Astrocyte (in vitro differentiated cells and primary cell): Measurements from ENCODE around the gene SLC35D1. TPM values are rescaled to one million over a fixed set of nuclear protein-coding genes. Genes with fewer than 3 reads are reported as not detected.

ENCODE experiments used
- DNase-seq: peaks from one replicate; pipeline ENCODE4 v3.0.0-alpha.2; 2010; ENCODE audit warnings: low read depth
- FAIRE-seq: peaks from 2 replicates; lab custom pipeline; 2011; peaks lifted over from hg19 to GRCh38; lab: Jason Lieb, UNC
- H2AFZ ChIP-seq: 2 replicates; pipeline ENCODE4 v1.6.0; 2012; ENCODE audit warnings: low read depth, low read length, inconsistent platforms
- H3K27ac ChIP-seq: 2 replicates; pipeline ENCODE4 v1.5.1; 2011; ENCODE audit warnings: low read depth, low read length, inconsistent platforms
- H3K27me3 ChIP-seq: 2 replicates; pipeline ENCODE4 v1.6.0; 2011; ENCODE audit warnings: low read length, inconsistent platforms; ENCODE audit not compliant: insufficient read depth
- H3K36me3 ChIP-seq: 2 replicates; pipeline ENCODE4 v1.5.1; 2011; ENCODE audit warnings: low read length, inconsistent platforms; ENCODE audit not compliant: insufficient read depth
- H3K4me1 ChIP-seq: 2 replicates; pipeline ENCODE4 v1.5.1; 2011; ENCODE audit warnings: low read length, inconsistent platforms; ENCODE audit not compliant: insufficient read depth
- H3K4me2 ChIP-seq: 2 replicates; pipeline ENCODE4 v1.6.0; 2012; ENCODE audit warnings: low read length, inconsistent platforms
- H3K4me3 ChIP-seq: 2 replicates; pipeline ENCODE4 v1.5.1; 2011; ENCODE audit warnings: low read depth, mild to moderate bottlenecking, low read length, inconsistent platforms; ENCODE audit not compliant: insufficient read depth
- H3K79me2 ChIP-seq: 2 replicates; pipeline ENCODE4 v1.6.0; 2012; ENCODE audit warnings: mild to moderate bottlenecking, low read length, inconsistent platforms; ENCODE audit not compliant: insufficient read depth
- H3K9ac ChIP-seq: 2 replicates; pipeline ENCODE4 v1.6.0; 2012; ENCODE audit warnings: mild to moderate bottlenecking, low read length, inconsistent platforms
- H3K9me3 ChIP-seq: 2 replicates; pipeline ENCODE4 v1.5.1; 2012; ENCODE audit warnings: low read depth, mild to moderate bottlenecking, low read length, inconsistent platforms; ENCODE audit not compliant: insufficient read depth
- H4K20me1 ChIP-seq: 2 replicates; pipeline ENCODE4 v1.6.0; 2012; ENCODE audit warnings: low read length, inconsistent platforms; ENCODE audit not compliant: insufficient read depth
- H3K27ac Mint-ChIP-seq: one replicate; pipeline ENCODE4 v1.8.0; 2021; ENCODE audit warnings: mild to moderate bottlenecking, mixed read lengths; ENCODE audit not compliant: unreplicated experiment
- H3K27me3 Mint-ChIP-seq: one replicate; pipeline ENCODE4 v1.8.0; 2021; ENCODE audit warnings: low read depth, mixed read lengths; ENCODE audit not compliant: unreplicated experiment
- H3K36me3 Mint-ChIP-seq: one replicate; pipeline ENCODE4 v1.8.0; 2021; ENCODE audit warnings: low read depth, mixed read lengths; ENCODE audit not compliant: unreplicated experiment
- H3K4me1 Mint-ChIP-seq: one replicate; pipeline ENCODE4 v1.8.0; 2021; ENCODE audit warnings: low read depth, mixed read lengths; ENCODE audit not compliant: unreplicated experiment
- H3K4me3 Mint-ChIP-seq: one replicate; pipeline ENCODE4 v1.8.0; 2021; ENCODE audit warnings: mild to moderate bottlenecking, moderate library complexity, mixed read lengths; ENCODE audit not compliant: unreplicated experiment
- H3K9me3 Mint-ChIP-seq: one replicate; pipeline ENCODE4 v1.8.0; 2021; ENCODE audit warnings: mild to moderate bottlenecking, mixed read lengths; ENCODE audit not compliant: unreplicated experiment
- EZH2 ChIP-seq: IDR thresholded peaks from 2 replicates; pipeline ENCODE4 v1.6.1; 2012; ENCODE audit warnings: mild to moderate bottlenecking, low read length, inconsistent platforms; ENCODE audit not compliant: insufficient read depth
- total RNA-seq: library from RNA; stranded (reverse); gene quantifications from 2 replicates; pipeline ENCODE4 v1.2.1, GENCODE V29; 2021
- TF ChIP-seq, protein P1 (sequence below): IDR thresholded peaks from 2 replicates; pipeline ENCODE4 v1.5.1; 2011; ENCODE audit warnings: low read depth, mild to moderate bottlenecking, inconsistent platforms, low read length, moderate library complexity; ENCODE audit not compliant: insufficient read depth

The SLC35D1 gene
- total RNA-seq, 1 donor from 2014 or later, result 12.7 TPM

DNA sequence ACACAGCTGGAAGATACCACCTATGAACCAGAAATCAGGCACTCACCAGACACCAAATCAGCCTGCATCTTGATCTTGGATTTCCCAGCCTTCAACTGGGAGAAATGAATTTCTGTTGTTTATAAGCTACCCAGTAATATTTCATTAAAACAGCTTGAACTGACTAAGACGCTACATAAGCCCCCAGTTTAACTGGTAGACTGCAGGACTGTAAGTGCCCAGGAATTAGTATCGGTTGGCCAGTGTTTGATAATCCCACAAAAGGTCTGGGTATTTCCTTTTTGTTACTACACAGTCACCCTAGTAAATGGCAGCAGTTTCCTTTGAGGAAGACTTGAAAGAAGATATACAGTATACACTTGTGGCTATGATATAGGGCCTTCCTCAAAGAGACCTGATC, 7.3 kb upstream of the SLC35D1 start:
- no peak for FAIRE-seq
- TF ChIP-seq EZH2, result no peak
- TF ChIP-seq, protein P1, sequence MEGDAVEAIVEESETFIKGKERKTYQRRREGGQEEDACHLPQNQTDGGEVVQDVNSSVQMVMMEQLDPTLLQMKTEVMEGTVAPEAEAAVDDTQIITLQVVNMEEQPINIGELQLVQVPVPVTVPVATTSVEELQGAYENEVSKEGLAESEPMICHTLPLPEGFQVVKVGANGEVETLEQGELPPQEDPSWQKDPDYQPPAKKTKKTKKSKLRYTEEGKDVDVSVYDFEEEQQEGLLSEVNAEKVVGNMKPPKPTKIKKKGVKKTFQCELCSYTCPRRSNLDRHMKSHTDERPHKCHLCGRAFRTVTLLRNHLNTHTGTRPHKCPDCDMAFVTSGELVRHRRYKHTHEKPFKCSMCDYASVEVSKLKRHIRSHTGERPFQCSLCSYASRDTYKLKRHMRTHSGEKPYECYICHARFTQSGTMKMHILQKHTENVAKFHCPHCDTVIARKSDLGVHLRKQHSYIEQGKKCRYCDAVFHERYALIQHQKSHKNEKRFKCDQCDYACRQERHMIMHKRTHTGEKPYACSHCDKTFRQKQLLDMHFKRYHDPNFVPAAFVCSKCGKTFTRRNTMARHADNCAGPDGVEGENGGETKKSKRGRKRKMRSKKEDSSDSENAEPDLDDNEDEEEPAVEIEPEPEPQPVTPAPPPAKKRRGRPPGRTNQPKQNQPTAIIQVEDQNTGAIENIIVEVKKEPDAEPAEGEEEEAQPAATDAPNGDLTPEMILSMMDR, result no peak
- H3K27me3 Mint-ChIP-seq, result no peaks in the 10 kb centered on the region
- no peaks in the 10 kb centered on the region for H3K27me3 ChIP-seq
- no peaks in the 10 kb centered on the region for H3K9me3 ChIP-seq
- no peaks in the 10 kb centered on the region for H3K79me2 ChIP-seq
- no peak overlapping the region for H3K9ac ChIP-seq
- no peaks in the 10 kb centered on the region for H3K9me3 Mint-ChIP-seq
- H3K4me3 Mint-ChIP-seq, result no peak overlapping the region
- H3K27ac Mint-ChIP-seq, result peak overlapping the region; percentile 37
- no peak overlapping the region for H3K4me3 ChIP-seq
- no peak overlapping the region for H2AFZ ChIP-seq
- H3K36me3 Mint-ChIP-seq, result no peaks in the 10 kb centered on the region
- peaks cover 31% of the 10 kb centered on the region for H3K4me1 Mint-ChIP-seq
- H3K4me1 ChIP-seq, result peaks cover 18% of the 10 kb centered on the region
- peak overlapping the region; percentile 37 for H3K27ac ChIP-seq
- H3K4me2 ChIP-seq, result peak overlapping the region; percentile 46
- no peaks in the 10 kb centered on the region for H3K36me3 ChIP-seq
- DNase-seq, result no peak
- H4K20me1 ChIP-seq, result no peaks in the 10 kb centered on the region

GRCh38 chr1:67060811-67061218, 6.9 kb upstream of the SLC35D1 start:
- Histone ChIP-seq H3K9ac (no peak overlapping the region), H3K9me3 (no peaks in the 10 kb centered on the region), H3K4me3 (no peak overlapping the region), H3K27ac (peak overlapping the region; percentile 37), H3K36me3 (no peaks in the 10 kb centered on the region), H3K79me2 (no peaks in the 10 kb centered on the region), H3K4me2 (peak overlapping the region; percentile 46), H4K20me1 (no peaks in the 10 kb centered on the region), H3K4me1 (peaks cover 18% of the 10 kb centered on the region), H3K27me3 (no peaks in the 10 kb centered on the region), H2AFZ (no peak overlapping the region)
- no peak for TF ChIP-seq EZH2
- TF ChIP-seq, protein P1, result no peak
- FAIRE-seq, result peak; percentile 100
- Mint-ChIP-seq H3K27me3 (no peaks in the 10 kb centered on the region), H3K27ac (peak overlapping the region; percentile 37), H3K4me3 (no peak overlapping the region), H3K36me3 (no peaks in the 10 kb centered on the region), H3K9me3 (no peaks in the 10 kb centered on the region), H3K4me1 (peaks cover 31% of the 10 kb centered on the region)
- DNase-seq, result peak; percentile 99

GRCh38 chr1:67059346-67059745, 5.4 kb upstream of the SLC35D1 start:
- no peak overlapping the region for H3K4me3 ChIP-seq
- no peak overlapping the region for H3K27ac ChIP-seq
- H3K79me2 ChIP-seq, result no peaks in the 10 kb centered on the region
- DNase-seq (peak; percentile 19), FAIRE-seq (no peak)
- no peak overlapping the region for H3K9ac ChIP-seq
- H3K9me3 ChIP-seq, result no peaks in the 10 kb centered on the region
- Mint-ChIP-seq H3K4me1 (peaks cover 34% of the 10 kb centered on the region), H3K9me3 (no peaks in the 10 kb centered on the region), H3K36me3 (no peaks in the 10 kb centered on the region), H3K27me3 (no peaks in the 10 kb centered on the region), H3K27ac (peak overlapping the region; percentile 2), H3K4me3 (no peak overlapping the region)
- no peaks in the 10 kb centered on the region for H4K20me1 ChIP-seq
- TF ChIP-seq, protein P1, result no peak
- H3K36me3 ChIP-seq, result no peaks in the 10 kb centered on the region
- peaks cover 18% of the 10 kb centered on the region for H3K4me1 ChIP-seq
- no peak overlapping the region for H2AFZ ChIP-seq
- H3K27me3 ChIP-seq, result no peaks in the 10 kb centered on the region
- H3K4me2 ChIP-seq, result no peak overlapping the region
